Measurements from ENCODE around the gene IL17RE.

DNA sequence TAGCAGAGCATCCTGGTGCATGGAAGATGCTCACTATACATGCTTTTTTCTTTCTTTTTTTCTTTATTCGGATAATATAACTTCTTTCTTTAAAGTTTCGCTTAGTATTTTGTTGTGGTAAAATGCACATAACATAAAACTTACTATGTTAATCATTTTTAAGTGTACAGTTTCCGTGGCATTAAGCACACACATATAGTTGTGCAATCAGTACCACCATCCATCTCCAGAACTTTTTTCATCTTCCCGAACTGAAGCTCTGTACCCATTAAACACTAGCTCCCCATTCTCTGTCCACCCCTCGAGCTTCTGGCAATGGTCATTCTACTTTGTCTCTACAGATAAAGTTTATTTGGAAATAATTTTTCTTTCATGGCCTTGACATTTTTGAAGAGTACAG is 13.2 kb upstream of the IL17RE start:
- TF ChIP-seq, protein P1, sequence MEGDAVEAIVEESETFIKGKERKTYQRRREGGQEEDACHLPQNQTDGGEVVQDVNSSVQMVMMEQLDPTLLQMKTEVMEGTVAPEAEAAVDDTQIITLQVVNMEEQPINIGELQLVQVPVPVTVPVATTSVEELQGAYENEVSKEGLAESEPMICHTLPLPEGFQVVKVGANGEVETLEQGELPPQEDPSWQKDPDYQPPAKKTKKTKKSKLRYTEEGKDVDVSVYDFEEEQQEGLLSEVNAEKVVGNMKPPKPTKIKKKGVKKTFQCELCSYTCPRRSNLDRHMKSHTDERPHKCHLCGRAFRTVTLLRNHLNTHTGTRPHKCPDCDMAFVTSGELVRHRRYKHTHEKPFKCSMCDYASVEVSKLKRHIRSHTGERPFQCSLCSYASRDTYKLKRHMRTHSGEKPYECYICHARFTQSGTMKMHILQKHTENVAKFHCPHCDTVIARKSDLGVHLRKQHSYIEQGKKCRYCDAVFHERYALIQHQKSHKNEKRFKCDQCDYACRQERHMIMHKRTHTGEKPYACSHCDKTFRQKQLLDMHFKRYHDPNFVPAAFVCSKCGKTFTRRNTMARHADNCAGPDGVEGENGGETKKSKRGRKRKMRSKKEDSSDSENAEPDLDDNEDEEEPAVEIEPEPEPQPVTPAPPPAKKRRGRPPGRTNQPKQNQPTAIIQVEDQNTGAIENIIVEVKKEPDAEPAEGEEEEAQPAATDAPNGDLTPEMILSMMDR (conservative IDR thresholded peaks at IDR 0.05 in 1 of 2, IDR thresholded peaks at IDR 0.05 in 1 of 2; ENCODE audit: low read depth in 1 of 2, low read length in 2 of 2), result no peak
- no peak for TF ChIP-seq EZH2 (IDR thresholded peaks at IDR 0.05; ENCODE audit: low read length, missing control alignments)

Data from fibroblast of lung (primary cell).